NCI-H128 (cell line): Measurements from ENCODE around the gene DACT1.
"Not testable (repeated sequence)": the region's sequence is repeated elsewhere in the genome, so short reads cannot be mapped to it uniquely, and the experiment has no call there.

Source experiments
- DNase-seq: peaks from one replicate; lab custom pipeline; 2025; ENCODE audit not compliant: unreplicated experiment; lab: John Stamatoyannopoulos, UW

DACT1 gene

GRCh38 chr14:58637391-58638230 is at the start of gene DACT1:
Gene DACT1 (plus strand): TSS chr14:58637962. CDS start chr14:58638203, 241 bp downstream.
- DNase-seq: no peak

- not testable (repeated sequence) for DNase-seq
Measured at GRCh38 chr14:58588321-58588720, 49.4 kb upstream of the DACT1 start.

- no peak for DNase-seq
Measured at GRCh38 chr14:58593977-58594376, 43.8 kb upstream of the DACT1 start.

- DNase-seq: no peak
Measured at GRCh38 chr14:58597041-58597440, 40.7 kb upstream of the DACT1 start.

- no peak for DNase-seq
Measured at GRCh38 chr14:58598028-58598803, 39.5 kb upstream of the DACT1 start.

GRCh38 chr14:58598804-58599525 is 38.8 kb upstream of the DACT1 start:
- no peak for DNase-seq

- DNase-seq: no peak
Measured at GRCh38 chr14:58599707-58600106, 38.1 kb upstream of the DACT1 start.

GRCh38 chr14:58605465-58605864 is 32.3 kb upstream of the DACT1 start:
- no peak for DNase-seq

- DNase-seq: no peak
Measured at GRCh38 chr14:58607131-58607951, 30.4 kb upstream of the DACT1 start.

GRCh38 chr14:58607952-58608317 is 29.8 kb upstream of the DACT1 start:
- no peak for DNase-seq

GRCh38 chr14:58617619-58618018 is 20.1 kb upstream of the DACT1 start:
- no peak for DNase-seq

GRCh38 chr14:58620011-58620410 is 17.8 kb upstream of the DACT1 start:
- no peak for DNase-seq

GRCh38 chr14:58625438-58625837 is 12.3 kb upstream of the DACT1 start:
- no peak for DNase-seq

GRCh38 chr14:58626431-58626831 is 11.3 kb upstream of the DACT1 start:
- no peak for DNase-seq

- DNase-seq: no peak
Measured at GRCh38 chr14:58628406-58628805, 9.4 kb upstream of the DACT1 start.

GRCh38 chr14:58629281-58629680 is 8.5 kb upstream of the DACT1 start:
- no peak for DNase-seq

GRCh38 chr14:58631732-58632131 is 6.0 kb upstream of the DACT1 start:
- no peak for DNase-seq

GRCh38 chr14:58633831-58634230 is 3.9 kb upstream of the DACT1 start:
- no peak for DNase-seq

- no peak for DNase-seq
Measured at GRCh38 chr14:58634406-58635090, 3.2 kb upstream of the DACT1 start.
